GM18909 (cell line): ENCODE results near the gene VWA5A.
A peak's percentile ranks its signal among the peaks of the same experiment; 100 is the strongest.
"Not testable (repeated sequence)": the region's sequence is repeated elsewhere in the genome, so short reads cannot be mapped to it uniquely, and the experiment has no call there.

Experiments used
- ATAC-seq: cut with Tn5 transposase; IDR thresholded peaks from one replicate; pipeline ENCODE4 v1.9.1; 2021; ENCODE audit warnings: mild to moderate bottlenecking; ENCODE audit not compliant: unreplicated experiment, poor library complexity

The VWA5A gene

DNA sequence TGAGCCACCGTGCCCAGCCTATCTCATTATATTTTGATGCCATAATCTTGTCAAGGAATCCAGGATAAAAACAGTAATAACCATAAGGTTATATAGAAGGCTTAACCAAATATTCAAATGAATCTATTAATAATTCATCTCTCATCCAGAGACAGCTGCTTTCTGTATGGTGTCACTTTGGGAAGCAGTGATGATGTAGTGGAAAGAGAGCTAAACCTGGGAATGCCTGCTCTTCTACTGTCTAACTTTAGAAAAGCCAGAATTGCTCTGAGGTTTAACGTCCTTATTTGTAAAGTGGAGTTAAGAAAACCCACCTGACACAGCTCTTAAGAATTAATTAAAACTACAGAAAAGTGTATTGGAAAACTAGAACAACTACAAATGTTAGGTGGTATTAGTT, 38.6 kb downstream of the VWA5A start:
- ATAC-seq = no peak

DNA sequence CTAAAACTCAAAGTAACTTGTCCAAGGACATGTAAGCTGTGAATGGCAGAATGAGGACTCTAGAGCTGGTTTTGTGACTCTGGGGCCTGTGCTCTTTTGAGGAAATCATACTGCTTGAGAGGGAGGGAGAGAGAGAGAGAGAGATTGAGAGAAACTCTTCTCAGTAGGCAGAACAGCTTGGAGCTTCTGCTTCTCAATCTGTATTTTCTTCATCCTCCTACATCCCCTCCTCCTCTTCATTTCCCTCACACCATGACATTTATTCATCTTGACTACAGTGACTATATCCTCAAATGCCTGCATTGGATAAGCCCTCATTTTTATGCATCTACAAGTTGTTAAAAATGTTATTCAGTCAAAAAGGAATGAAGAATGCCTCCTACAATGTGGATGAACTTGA, 44.2 kb downstream of the VWA5A start:
- no peak for ATAC-seq

DNA sequence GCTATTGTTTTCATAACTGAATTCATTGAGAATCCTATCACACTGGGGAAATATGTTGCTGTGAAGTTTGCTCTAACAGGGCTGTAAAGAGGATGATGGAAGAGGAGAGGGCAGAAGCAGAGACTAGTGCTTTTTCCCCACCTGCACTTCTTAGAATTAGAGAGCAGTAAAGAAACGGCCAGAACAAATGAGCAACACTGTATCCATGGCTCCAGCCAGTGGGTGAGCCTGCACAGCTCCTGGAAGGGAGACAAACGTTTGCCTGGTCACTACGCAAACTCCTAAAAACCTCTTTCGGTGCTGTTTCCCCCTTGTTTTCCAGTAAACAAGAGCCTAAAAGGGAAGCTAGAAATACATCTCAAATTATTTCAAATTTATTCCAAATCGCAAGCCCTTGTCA, 45.7 kb downstream of the VWA5A start:
- ATAC-seq = no peak

DNA sequence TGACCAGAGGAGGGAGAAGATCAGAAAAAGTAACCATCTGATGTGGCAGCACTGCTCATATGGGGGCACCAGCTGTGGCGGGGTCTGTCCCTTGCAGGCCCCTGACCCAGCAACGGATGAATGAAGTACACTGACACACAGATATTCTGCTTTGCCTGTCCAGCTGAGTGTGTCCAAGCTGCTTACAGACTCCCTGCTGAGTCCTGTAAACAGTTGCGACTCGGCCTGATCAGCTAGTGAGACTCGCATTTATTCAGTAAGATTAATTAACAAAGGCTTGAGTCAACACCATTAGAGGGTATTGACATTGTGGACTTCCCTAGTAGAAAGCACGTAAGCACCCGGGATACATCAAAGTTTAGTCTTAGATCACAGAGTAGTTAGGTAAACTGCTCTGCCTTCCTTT, 52.6 kb downstream of the VWA5A start:
- ATAC-seq = no peak

DNA sequence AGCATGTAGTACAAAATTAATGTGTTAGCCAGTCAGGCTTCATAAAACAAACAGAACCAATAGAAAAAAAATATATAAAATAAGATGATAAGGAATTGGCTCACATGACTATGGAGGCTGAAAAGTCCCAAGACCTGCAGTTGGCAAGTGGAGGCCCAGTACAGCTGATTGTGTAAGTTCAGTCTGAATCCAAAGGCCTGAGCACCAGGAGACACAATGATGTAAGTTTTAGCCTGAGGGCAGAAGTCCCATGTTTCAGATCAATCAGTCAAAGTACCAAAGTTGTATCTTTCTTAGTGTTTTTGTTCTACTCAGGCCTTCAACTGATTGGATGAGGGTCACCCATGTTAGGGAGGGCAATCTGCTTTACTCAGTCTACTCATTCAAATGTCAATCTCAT, 53.5 kb downstream of the VWA5A start:
- ATAC-seq = no peak

DNA sequence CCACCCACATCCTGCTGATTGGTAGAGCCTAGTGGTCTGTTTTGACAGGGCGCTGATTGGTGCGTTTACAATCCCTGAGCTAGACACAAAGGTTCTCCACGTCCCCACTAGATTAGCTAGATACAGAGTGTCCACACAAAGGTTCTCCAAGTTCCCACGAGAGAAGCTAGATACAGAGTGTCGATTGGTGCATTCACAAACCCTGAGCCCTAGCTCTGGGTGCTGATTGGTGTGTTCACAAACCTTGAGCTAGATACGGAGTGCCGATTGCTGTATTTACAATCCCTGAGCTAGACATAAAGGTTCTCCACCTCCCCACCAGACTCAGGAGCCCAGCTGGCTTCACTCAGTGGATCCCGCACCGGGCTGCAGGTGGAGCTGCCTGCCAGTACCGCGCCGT, 55.1 kb downstream of the VWA5A start:
- ATAC-seq = not testable (repeated sequence)

DNA sequence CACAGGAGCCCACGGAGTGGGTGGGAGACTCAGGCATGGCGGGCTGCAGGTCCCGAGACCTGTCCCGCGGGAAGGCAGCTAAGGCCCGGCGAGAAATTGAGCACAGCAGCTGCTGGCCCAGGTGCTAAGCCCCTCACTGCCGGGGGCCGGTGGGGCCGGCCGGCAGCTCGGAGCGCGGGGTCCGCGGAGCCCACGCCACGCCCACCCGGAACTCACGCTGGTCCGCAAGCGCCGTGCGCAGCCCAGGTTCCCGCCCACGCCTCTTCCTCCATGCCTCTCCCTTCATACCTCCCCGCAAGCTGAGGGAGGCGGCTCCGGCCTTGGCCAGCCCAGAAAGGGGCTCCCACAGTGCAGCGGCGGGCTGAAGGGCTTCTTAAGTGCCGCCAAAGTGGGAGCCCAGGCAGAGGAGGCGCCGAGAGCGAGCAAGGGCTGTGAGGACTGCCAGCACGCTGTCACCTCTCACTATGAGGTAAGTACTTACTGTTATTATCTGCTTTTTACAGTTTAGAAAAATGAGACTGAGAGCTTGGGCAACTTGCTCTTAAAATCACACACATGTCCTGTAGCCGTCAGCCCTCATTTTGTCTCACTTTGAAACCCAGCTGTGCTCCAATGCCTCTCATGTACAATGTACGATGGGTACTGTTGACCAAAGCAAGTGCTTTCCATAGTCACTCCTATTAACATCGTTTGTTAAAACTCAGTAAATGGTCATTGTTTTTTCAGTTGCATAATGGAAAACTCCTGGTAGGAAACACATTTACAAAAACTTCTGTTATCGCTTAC, 55.7 kb downstream of the VWA5A start:
- ATAC-seq = no peak

DNA sequence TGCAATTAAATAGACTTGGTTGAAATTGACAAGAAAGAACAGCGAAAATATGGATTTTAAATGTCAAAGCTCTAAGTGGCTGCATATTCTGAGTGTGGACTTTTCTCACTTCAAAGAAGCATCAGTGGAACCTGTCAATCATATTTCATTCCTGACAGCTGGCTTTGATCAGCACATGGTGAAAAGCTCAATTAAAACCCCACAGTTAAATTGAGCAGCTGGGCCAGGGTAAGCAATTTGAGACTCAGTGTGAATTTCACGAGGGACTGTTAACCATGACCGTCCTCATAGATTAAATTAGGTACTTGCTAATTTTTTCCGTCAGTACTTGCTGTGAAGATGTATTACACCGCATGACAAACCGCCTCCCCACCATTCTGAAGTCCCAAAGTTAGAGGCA, 56.9 kb downstream of the VWA5A start:
- ATAC-seq = no peak

DNA sequence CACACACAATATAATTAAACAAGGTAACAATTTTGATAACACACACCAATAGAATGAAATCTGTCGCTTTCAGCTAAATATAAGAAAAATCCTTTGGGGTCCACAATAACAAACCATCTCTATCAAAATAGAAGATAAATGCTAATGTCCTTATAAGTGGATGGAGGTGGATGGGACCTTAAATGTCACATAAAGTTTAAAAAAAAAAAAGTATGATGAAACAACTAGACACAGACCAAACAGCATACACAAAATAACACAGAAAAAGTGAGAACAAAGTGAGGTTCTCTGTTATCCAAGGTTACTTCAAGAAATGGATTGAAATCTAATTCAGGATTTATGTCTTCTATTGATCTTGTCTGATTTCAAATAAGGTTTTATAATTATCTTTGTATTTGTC, 57.3 kb downstream of the VWA5A start:
- ATAC-seq = no peak

DNA sequence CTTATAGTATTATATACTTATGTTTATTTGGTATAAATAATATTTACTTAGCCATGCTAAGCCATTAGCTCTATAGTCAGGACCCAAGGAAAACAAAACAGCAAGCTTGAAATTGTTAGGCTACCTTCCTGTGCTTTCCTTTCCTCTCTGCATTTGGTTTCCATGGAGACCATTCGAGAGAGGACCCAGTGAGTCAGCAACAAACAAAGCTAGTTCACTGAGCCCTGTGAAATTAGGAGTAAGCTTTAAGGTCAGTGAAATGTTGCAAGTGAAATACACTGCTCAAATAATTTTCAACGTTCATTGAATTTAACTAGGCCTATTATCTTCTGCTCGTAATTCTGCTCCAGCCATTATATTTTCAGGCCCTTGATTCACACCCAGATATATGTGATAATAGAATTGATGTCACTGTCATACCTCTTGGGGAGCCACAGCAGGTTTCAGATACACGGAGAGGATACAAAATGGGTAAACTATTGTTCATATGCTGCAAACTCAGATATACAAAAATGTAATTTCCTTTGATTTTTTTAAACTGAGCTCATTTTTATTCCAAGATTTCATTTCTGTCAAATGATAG, 58.8 kb downstream of the VWA5A start:
- no peak for ATAC-seq

DNA sequence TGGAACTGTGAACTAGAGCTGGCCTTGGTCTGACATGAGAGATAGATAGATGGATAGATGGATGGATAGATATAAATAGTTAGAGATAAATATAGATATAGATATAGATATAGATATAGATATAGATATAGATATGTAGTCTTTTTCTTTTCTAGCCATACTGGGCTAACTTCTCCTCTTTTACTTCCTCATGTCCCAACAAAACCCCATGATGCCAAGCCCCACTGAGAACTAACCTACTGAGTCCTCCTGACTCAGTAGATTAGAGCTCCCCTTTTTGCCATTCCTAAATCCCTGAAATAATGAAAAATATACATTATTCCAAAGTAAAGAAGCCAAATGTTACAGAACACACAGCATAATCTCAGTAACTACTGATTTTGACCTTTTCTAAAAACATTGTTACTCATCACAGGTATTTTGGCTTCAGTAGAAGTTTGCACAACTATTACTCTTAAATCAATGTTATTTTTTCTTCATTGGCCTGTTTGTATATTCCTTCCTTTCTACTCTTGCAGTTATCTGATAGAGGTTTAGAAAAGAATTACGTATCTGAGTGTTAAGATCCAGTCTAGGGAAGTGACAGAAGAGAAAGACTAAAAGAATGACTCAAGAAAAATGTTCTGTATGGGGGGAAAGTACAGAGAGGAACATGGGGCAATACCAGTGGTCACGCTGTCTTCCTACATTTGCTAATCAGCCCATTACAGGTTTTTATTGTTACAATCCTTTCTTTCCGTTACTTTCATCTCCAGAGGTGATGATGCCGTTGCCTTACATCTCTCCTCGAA, 61.9 kb downstream of the VWA5A start:
- no peak for ATAC-seq

DNA sequence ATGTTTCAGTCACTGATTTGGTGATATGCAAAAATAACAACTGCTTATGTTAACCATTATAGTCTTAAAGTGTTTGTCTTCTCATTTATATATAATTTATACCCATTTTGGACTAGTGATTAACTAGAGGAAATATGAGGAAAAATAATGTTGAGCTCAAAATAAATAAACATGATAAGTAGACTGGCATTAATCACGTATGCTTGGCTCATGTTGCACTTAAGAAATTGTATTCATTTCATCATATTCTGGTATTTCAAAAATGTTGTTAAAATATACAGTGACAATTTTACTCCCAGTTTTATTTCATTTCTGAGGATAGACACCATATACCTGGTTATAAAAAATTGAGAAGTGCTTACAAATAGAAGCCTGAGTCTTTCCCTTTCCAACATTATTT, 64.1 kb downstream of the VWA5A start:
- no peak for ATAC-seq

DNA sequence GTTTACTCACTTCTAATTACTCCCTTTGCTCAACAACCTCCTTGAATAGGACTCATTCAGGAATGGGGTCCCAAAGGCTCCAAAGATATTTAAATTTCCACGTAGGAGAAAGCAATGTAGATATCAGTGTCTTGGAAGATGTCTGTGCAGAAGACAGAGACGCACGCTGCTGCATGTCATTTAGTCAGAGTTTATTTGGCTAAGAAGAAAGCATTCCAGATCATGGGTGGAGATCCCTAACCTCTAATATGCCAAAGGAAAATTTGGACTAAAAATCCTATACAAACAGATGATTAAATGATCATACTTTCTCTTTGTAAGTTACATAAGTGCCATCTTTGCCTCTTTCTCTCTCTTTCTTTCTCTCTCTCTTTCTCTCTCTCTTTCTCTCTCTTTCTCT, 67.8 kb downstream of the VWA5A start, which contains the start of gene OR10D3:
Gene OR10D3, plus strand, starts transcription at position 278 of the 400 bp plus-strand sequence. CDS start 1,925 bp downstream, outside the sequence.
- no peak for ATAC-seq

DNA sequence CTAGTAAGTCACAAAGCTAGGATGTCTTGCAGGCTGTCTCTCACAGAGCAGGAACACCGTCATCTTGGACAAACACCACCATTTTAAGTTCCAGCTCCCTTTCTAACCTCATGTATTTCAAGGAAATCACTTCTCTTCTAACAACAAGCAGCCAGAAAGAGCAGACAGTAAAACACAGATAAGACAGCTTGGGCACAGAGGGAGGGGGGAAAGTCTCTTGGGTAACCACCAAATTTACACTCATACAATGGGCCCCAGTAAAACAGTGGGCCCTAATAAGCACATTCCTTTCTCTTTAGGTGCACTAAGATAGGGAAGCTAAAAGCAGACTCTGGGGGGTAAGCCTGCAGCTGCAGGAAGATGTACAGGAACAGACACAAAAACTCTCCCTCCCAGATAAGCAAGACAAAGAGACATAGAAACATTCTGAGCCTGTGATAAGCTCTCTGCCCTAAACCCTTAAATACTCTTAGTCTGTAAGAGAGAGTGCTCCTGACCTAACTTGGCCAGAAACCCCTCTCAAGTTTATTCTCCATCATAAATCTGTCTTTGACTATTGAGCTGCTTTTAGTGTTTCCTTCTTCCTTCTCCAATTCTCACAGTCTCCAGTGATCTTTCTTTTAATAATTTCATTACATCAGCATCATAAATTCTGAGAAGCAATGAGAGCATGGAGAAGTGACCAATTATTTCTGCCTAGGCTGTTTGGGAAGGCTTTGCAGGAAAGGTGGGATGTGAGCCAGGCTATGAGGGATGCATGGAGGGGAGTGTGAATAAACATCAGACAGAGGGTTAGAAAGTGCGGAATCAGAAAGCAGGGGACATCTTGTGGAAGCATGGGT, 75.3 kb downstream of the VWA5A start:
- no peak for ATAC-seq

DNA sequence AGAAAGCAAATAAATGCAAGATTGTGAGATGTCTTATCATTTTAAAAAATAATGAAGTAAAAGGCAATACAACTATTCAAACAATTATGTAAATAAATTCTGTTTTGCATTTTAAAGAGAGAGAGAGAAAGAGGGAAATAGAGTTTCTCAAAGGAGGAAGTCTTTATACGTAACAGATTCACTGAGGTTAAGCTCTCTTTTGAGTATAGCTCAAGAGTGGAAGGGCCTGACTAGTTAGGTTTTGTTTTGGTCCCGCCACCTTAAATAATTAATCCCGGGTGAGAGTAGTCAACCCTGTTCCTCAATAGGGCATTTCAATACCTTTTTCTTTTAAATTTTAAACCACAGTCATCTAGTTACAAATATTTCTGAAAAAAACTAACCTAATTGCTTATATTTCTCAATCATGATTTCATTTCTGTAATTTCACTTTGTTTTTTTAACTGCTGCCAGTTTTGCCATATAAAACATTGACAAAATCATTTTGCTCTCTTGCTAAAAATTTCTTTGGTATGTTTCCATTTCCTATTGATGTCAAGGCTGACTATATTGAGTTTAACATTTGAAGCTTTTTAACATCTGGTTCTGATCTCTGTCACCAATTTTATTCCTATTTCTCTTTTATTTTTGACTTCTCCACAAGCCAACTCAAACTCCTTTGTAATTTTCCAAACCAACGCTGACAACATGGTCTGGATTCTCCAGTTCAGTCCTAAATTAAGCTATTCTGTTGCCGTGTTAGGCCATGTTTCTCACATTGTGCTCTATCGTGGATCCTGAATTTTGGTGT, 78.2 kb downstream of the VWA5A start:
- ATAC-seq = peak; percentile 83

DNA sequence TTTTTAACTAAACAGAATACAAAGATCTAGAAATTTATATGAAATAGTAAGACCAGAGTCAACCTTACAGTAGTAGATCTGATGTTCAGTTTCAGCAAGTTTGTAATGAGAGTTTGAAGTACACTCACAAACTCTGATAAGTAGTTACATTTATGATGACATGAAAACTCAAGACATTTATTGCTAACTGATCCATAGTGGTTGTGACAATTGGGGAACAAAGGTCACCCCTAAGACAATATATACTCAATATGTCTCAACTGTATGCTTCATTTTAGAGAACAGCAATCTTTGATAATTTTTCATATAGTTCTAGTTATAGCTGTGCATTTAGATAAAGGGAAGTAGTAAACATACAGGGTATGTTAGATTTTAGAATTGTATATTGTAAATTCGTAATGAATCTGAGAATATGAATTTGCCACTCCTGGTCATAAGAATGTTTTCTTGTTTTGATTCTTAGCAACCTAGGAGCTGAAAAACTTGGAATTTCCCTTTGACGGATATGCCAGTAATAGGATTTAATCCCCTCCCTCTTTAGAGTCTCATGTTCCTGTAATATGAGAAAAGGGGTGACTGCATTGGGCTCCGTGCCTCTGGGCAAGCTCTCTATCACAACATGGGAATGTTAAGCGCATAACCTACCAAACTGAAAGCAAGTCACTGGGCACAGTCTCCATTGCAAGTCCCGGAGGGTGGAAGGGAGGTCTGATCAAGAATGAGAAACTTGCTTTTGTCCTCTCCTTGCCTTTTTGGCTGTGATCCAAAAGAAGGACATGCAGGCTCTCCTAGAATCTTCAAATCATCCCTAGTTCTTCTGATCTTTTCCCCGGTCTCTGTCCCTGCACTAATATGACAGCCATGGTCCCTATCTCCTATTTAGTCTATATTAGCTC, 79.3 kb downstream of the VWA5A start:
- ATAC-seq = no peak

DNA sequence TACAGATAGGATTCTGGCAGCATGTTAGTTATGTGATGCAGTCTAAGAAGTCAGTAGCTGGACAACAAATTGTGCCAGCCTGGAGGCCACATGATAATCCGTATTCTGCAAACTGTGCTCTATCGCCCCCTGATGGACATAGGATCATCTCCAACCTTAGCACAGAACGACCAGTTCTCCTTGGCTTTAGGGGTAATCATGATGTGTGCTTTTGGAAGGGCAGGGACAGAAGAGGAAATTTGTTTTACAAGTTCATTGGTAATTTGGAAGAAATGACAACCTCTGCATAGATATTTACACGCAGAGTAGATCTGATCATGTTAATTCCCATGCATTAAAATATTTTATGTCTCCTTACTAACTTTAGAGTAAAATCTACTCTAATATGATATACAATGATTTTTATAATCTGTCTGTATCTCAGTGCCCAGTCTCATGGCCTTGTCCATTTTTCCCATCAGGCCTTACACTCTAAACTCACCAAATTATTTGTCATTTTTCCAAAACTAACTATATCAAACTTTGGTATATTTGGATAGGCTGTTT, 80.0 kb downstream of the VWA5A start:
- peak; percentile 84 for ATAC-seq
